Measurements from ENCODE around the gene MICAL3.

MICAL3 gene

GRCh38 chr22:17974703-17975372, 49.5 kb downstream of the MICAL3 start:
- FAIRE-seq (no peak), DNase-seq (ENCODE audit: low spot score) (no peak)

GRCh38 chr22:17974087-17974486, 50.3 kb downstream of the MICAL3 start:
- FAIRE-seq (no peak), DNase-seq (ENCODE audit: low spot score) (no peak)

GRCh38 chr22:17973217-17973616, 51.1 kb downstream of the MICAL3 start:
- FAIRE-seq: no peak
- DNase-seq (ENCODE audit: low spot score): no peak

- DNase-seq (ENCODE audit: low spot score): peak; percentile 64
- FAIRE-seq: no peak
Measured at GRCh38 chr22:17972385-17973191, 51.8 kb downstream of the MICAL3 start.

- DNase-seq (ENCODE audit: low spot score) (no peak), FAIRE-seq (no peak)
Measured at GRCh38 chr22:17971711-17972110, 52.6 kb downstream of the MICAL3 start.

- FAIRE-seq (no peak), DNase-seq (ENCODE audit: low spot score) (no peak)
Measured at GRCh38 chr22:17970201-17970708, 54.1 kb downstream of the MICAL3 start.

- no peak for FAIRE-seq
Measured at GRCh38 chr22:17969701-17970113, 54.7 kb downstream of the MICAL3 start.

GRCh38 chr22:17968126-17968525, 56.2 kb downstream of the MICAL3 start:
- no peak for DNase-seq (ENCODE audit: low spot score)
- FAIRE-seq: no peak

More at GRCh38 chr22:17969701-17970113, 54.7 kb downstream of the MICAL3 start:
- DNase-seq (ENCODE audit: low spot score): peak; percentile 69

- FAIRE-seq (no peak), DNase-seq (ENCODE audit: low spot score) (no peak)
Measured at GRCh38 chr22:17966403-17966717, 58.0 kb downstream of the MICAL3 start.

GRCh38 chr22:17965538-17966402, 58.6 kb downstream of the MICAL3 start:
- no peak for FAIRE-seq
- DNase-seq (ENCODE audit: low spot score): no peak

- no peak for DNase-seq (ENCODE audit: low spot score)
- FAIRE-seq: no peak
Measured at GRCh38 chr22:17964643-17965042, 59.7 kb downstream of the MICAL3 start.

- FAIRE-seq (no peak), DNase-seq (ENCODE audit: low spot score) (no peak)
Measured at GRCh38 chr22:17964156-17964555, 60.2 kb downstream of the MICAL3 start.

GRCh38 chr22:17963015-17963414, 61.3 kb downstream of the MICAL3 start:
- DNase-seq (ENCODE audit: low spot score) (no peak), FAIRE-seq (no peak)

- no peak for FAIRE-seq
- DNase-seq (ENCODE audit: low spot score): no peak
Measured at GRCh38 chr22:17962168-17962567, 62.2 kb downstream of the MICAL3 start.

GRCh38 chr22:17961446-17961729, 63.0 kb downstream of the MICAL3 start:
- FAIRE-seq (no peak), DNase-seq (ENCODE audit: low spot score) (no peak)

- DNase-seq (ENCODE audit: low spot score): no peak
- FAIRE-seq: no peak
Measured at GRCh38 chr22:17960695-17961445, 63.5 kb downstream of the MICAL3 start.

GRCh38 chr22:17960011-17960410, 64.3 kb downstream of the MICAL3 start:
- DNase-seq (ENCODE audit: low spot score): no peak
- FAIRE-seq: no peak

- FAIRE-seq: no peak
Measured at GRCh38 chr22:17958166-17958565, 66.2 kb downstream of the MICAL3 start.

GRCh38 chr22:17957693-17958092, 66.7 kb downstream of the MICAL3 start:
- no peak for FAIRE-seq
- DNase-seq (ENCODE audit: low spot score): no peak

More at GRCh38 chr22:17958166-17958565, 66.2 kb downstream of the MICAL3 start:
- DNase-seq (ENCODE audit: low spot score): no peak

- FAIRE-seq: no peak
- no peak for DNase-seq (ENCODE audit: low spot score)
Measured at GRCh38 chr22:17957204-17957603, 67.2 kb downstream of the MICAL3 start.

GRCh38 chr22:17956630-17957029, 67.7 kb downstream of the MICAL3 start:
- DNase-seq (ENCODE audit: low spot score) (no peak), FAIRE-seq (no peak)

All from RCC 7860 (cell line).